Measurements from ENCODE around the gene HIPK3.
"Not testable (repeated sequence)": the region's sequence is repeated elsewhere in the genome, so short reads cannot be mapped to it uniquely, and the experiment has no call there.

The HIPK3 gene

GRCh38 chr11:33258631-33259205, 1.5 kb downstream of the HIPK3 start:
- Histone ChIP-seq H3K36me3 (ENCODE audit: control insufficient read depth, insufficient read depth, low read length) (no peaks in the 10 kb centered on the region), H3K27ac (ENCODE audit: low read depth, low read length, severe bottlenecking) (peak overlapping the region; percentile 96), H3K9me3 (ENCODE audit: control insufficient read depth, low read length) (no peaks in the 10 kb centered on the region), H3K4me1 (ENCODE audit: control insufficient read depth, insufficient read depth, low read length, poor library complexity, severe bottlenecking) (peaks cover 7% of the 10 kb centered on the region), H3K4me3 (ENCODE audit: extremely low read depth, insufficient read depth, low read length, poor library complexity, severe bottlenecking) (peak overlapping the region; percentile 92)
- WGBS, 2 experiments (ENCODE audit: insufficient coverage in 2 of 2), result 0 to 5% methylated on average over 10 to 11 of the region's 14 CpGs

GRCh38 chr11:33259869-33260268, 2.7 kb downstream of the HIPK3 start:
- H3K27ac ChIP-seq (ENCODE audit: low read depth, low read length, severe bottlenecking), result no peak overlapping the region
- H3K36me3 ChIP-seq (ENCODE audit: control insufficient read depth, insufficient read depth, low read length), result no peaks in the 10 kb centered on the region
- no peaks in the 10 kb centered on the region for H3K9me3 ChIP-seq (ENCODE audit: control insufficient read depth, low read length)
- peak overlapping the region; percentile 92 for H3K4me3 ChIP-seq (ENCODE audit: extremely low read depth, insufficient read depth, low read length, poor library complexity, severe bottlenecking)
- 100% methylated on average over 1 to 2 of the region's 2 CpGs for WGBS, 2 experiments (ENCODE audit: insufficient coverage in 2 of 2)
- peaks cover 7% of the 10 kb centered on the region for H3K4me1 ChIP-seq (ENCODE audit: control insufficient read depth, insufficient read depth, low read length, poor library complexity, severe bottlenecking)

DNA sequence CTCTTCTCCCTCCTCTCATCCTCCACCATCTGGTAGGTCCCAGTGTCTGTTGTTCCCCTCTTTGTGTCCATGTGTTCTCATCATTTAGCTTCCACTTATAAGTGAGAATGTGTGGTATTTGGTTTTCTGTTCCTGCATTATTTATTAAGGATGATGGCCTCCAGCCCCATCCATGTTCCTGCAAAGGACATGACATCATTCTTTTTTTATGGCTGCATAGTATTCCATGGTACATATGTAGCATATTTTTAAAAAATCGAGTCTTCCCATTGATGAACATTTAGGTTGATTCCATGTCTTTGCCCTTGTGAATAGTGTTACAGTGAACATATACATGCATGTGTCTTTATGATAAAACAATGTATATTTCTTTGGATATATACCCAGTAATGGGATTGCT, 4.2 kb downstream of the HIPK3 start:
- H3K9me3 ChIP-seq (ENCODE audit: control insufficient read depth, low read length); H3K27ac ChIP-seq (ENCODE audit: low read depth, low read length, severe bottlenecking); H3K4me1 ChIP-seq (ENCODE audit: control insufficient read depth, insufficient read depth, low read length, poor library complexity, severe bottlenecking); H3K4me3 ChIP-seq (ENCODE audit: extremely low read depth, insufficient read depth, low read length, poor library complexity, severe bottlenecking); H3K36me3 ChIP-seq (ENCODE audit: control insufficient read depth, insufficient read depth, low read length): not testable (repeated sequence)
- no CpG with 5 or more reads among the region's 1 CpG for WGBS, 2 experiments (ENCODE audit: insufficient coverage in 2 of 2)

DNA sequence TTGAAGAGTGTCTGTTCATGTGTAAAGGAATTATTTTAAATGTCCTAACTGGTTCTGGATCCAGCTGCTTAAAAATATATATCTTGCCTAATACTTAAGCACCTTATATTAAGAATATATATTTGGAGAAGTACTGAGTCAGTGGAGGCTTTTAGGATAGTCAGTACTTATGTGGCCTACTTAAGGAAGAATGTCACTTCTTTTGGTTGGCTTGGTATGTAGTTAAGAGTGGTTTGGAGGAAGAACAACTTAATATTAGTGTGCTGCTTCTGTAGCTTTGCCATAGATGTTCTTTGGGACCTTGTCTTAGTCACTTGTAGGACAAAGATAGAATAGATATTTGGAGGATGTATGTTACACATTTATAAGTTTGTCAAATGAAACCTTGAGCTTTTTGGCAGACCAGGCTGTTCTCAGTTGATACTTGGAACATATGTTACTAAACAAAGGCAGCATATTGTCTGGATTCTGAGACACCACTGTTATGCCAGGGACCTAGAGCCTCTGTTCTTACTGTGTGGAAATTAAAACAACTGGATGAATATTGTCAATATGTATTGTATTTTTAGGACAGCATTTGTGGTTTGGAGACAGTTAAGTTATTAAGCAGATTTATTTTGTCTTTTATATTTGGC, 4.9 kb downstream of the HIPK3 start:
- peaks cover 7% of the 10 kb centered on the region for H3K4me1 ChIP-seq (ENCODE audit: control insufficient read depth, insufficient read depth, low read length, poor library complexity, severe bottlenecking)
- H3K36me3 ChIP-seq (ENCODE audit: control insufficient read depth, insufficient read depth, low read length), result no peaks in the 10 kb centered on the region
- no peak overlapping the region for H3K4me3 ChIP-seq (ENCODE audit: extremely low read depth, insufficient read depth, low read length, poor library complexity, severe bottlenecking)
- H3K27ac ChIP-seq (ENCODE audit: low read depth, low read length, severe bottlenecking), result no peak overlapping the region
- no peaks in the 10 kb centered on the region for H3K9me3 ChIP-seq (ENCODE audit: control insufficient read depth, low read length)

DNA sequence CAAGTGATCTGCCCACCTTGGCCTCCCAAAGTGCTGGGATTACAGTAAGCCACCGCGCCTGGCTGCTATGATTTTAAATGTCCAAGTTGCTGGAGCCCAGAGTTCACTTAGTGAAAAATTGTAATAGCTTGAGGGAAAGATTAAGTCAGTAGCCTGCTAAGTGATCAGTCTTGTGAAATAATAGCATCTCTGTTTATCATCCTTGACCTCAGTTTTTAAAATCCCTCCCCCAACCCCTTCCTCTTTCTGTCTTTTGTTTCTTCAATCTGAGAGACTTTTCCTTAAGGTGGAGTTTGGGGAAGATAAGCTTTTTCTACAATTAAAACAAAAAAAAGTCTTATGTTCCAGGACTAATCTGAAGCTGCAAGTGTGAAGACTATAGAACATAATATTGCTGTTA, 6.4 kb downstream of the HIPK3 start:
- H3K27ac ChIP-seq (ENCODE audit: low read depth, low read length, severe bottlenecking), result no peak overlapping the region
- no peaks in the 10 kb centered on the region for H3K9me3 ChIP-seq (ENCODE audit: control insufficient read depth, low read length)
- peaks cover 7% of the 10 kb centered on the region for H3K4me1 ChIP-seq (ENCODE audit: control insufficient read depth, insufficient read depth, low read length, poor library complexity, severe bottlenecking)
- H3K4me3 ChIP-seq (ENCODE audit: extremely low read depth, insufficient read depth, low read length, poor library complexity, severe bottlenecking), result no peak overlapping the region
- H3K36me3 ChIP-seq (ENCODE audit: control insufficient read depth, insufficient read depth, low read length), result no peaks in the 10 kb centered on the region
- 94 to 100% methylated on average over 2 of the region's 2 CpGs for WGBS, 2 experiments (ENCODE audit: insufficient coverage in 2 of 2)

- Histone ChIP-seq H3K9me3 (ENCODE audit: control insufficient read depth, low read length) (no peaks in the 10 kb centered on the region), H3K4me3 (ENCODE audit: extremely low read depth, insufficient read depth, low read length, poor library complexity, severe bottlenecking) (no peak overlapping the region), H3K4me1 (ENCODE audit: control insufficient read depth, insufficient read depth, low read length, poor library complexity, severe bottlenecking) (peaks cover 3% of the 10 kb centered on the region), H3K27ac (ENCODE audit: low read depth, low read length, severe bottlenecking) (no peak overlapping the region), H3K36me3 (ENCODE audit: control insufficient read depth, insufficient read depth, low read length) (no peaks in the 10 kb centered on the region)
Measured at GRCh38 chr11:33264926-33265325, 7.7 kb downstream of the HIPK3 start.

DNA sequence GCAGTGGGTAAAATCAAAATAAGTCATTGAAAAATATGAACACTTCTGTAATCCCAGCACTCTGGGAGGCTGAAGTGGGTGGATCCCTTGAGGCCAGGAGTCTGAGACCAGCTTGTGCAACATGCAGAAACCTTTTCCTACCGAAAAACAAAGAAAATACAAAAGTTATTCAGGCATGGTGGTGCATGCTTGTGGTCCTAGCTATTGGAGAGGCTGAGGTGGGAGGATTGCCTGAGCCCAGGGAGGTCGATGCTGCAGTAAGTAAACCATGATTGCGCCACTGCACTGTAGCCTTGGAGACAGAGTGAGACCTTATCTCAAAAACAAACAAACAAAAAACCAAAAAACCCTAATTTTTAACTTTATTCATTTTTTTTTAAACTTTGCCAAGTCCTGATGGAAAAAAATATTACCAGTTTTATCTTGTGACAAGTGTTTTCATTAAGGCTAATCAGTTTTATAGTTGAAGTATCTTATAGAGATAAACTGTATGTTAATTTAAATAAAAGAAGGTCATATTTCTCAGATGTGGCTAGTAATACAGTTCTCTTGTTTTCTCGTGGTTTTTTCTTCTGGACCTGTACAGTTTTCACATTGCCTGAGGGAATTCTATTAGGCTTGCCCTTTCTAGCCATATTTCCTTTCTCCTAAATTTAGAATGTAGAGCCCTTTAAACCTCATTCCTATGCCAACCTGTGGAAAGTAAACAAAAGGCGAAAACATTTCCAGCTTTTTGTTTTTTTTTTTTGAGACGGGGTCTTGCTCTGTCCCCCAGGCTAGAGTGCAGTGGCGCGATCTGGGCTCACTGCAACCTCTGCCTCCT, 9.4 kb downstream of the HIPK3 start:
- WGBS, 2 experiments (ENCODE audit: insufficient coverage in 2 of 2), result 80 to 92% methylated on average over 1 to 5 of the region's 8 CpGs
- Histone ChIP-seq H3K4me1 (ENCODE audit: control insufficient read depth, insufficient read depth, low read length, poor library complexity, severe bottlenecking) (no peaks in the 10 kb centered on the region), H3K27ac (ENCODE audit: low read depth, low read length, severe bottlenecking) (peak overlapping the region; percentile 71), H3K36me3 (ENCODE audit: control insufficient read depth, insufficient read depth, low read length) (no peaks in the 10 kb centered on the region), H3K9me3 (ENCODE audit: control insufficient read depth, low read length) (no peaks in the 10 kb centered on the region), H3K4me3 (ENCODE audit: extremely low read depth, insufficient read depth, low read length, poor library complexity, severe bottlenecking) (no peak overlapping the region)

- Histone ChIP-seq H3K4me1 (ENCODE audit: control insufficient read depth, insufficient read depth, low read length, poor library complexity, severe bottlenecking) (no peaks in the 10 kb centered on the region), H3K36me3 (ENCODE audit: control insufficient read depth, insufficient read depth, low read length) (no peaks in the 10 kb centered on the region), H3K9me3 (ENCODE audit: control insufficient read depth, low read length) (no peaks in the 10 kb centered on the region), H3K4me3 (ENCODE audit: extremely low read depth, insufficient read depth, low read length, poor library complexity, severe bottlenecking) (no peak overlapping the region), H3K27ac (ENCODE audit: low read depth, low read length, severe bottlenecking) (no peak overlapping the region)
- WGBS, 2 experiments (ENCODE audit: insufficient coverage in 2 of 2), result 84 to 88% methylated on average over 3 of the region's 4 CpGs
Measured at GRCh38 chr11:33268945-33269540, 11.9 kb downstream of the HIPK3 start.

DNA sequence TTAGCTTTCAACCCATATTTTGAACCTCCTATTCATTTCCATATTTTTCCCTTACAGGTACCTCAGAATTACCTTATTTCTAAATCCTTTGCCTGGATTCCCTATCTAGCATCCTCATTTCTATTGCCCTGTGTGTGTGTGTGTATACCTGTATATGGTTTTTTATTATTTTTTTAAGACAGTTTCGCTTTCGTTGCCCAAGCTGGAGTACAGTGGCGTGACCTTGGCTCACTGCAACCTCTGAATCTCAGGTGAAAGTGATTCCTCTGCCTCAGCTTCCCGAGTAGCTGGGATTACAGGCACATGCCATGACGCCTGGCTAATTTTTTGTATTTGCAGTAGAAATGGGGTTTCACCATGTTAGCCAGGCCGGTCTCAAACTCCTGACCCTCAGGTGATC, 12.6 kb downstream of the HIPK3 start:
- WGBS, 2 experiments (ENCODE audit: insufficient coverage in 2 of 2), result 89 to 100% methylated on average over 5 to 6 of the region's 6 CpGs
- Histone ChIP-seq H3K9me3 (ENCODE audit: control insufficient read depth, low read length) (no peaks in the 10 kb centered on the region), H3K27ac (ENCODE audit: low read depth, low read length, severe bottlenecking) (no peak overlapping the region), H3K4me3 (ENCODE audit: extremely low read depth, insufficient read depth, low read length, poor library complexity, severe bottlenecking) (no peak overlapping the region), H3K36me3 (ENCODE audit: control insufficient read depth, insufficient read depth, low read length) (no peaks in the 10 kb centered on the region), H3K4me1 (ENCODE audit: control insufficient read depth, insufficient read depth, low read length, poor library complexity, severe bottlenecking) (no peaks in the 10 kb centered on the region)

- no peaks in the 10 kb centered on the region for H3K9me3 ChIP-seq (ENCODE audit: control insufficient read depth, low read length)
- H3K4me3 ChIP-seq (ENCODE audit: extremely low read depth, insufficient read depth, low read length, poor library complexity, severe bottlenecking), result no peak overlapping the region
- H3K4me1 ChIP-seq (ENCODE audit: control insufficient read depth, insufficient read depth, low read length, poor library complexity, severe bottlenecking), result no peaks in the 10 kb centered on the region
- 100% methylated on average over 2 of the region's 3 CpGs; no CpG with 5 or more reads in 1 of the 2 experiments for WGBS, 2 experiments (ENCODE audit: insufficient coverage in 2 of 2)
- H3K27ac ChIP-seq (ENCODE audit: low read depth, low read length, severe bottlenecking), result no peak overlapping the region
- H3K36me3 ChIP-seq (ENCODE audit: control insufficient read depth, insufficient read depth, low read length), result no peaks in the 10 kb centered on the region
Measured at GRCh38 chr11:33271059-33271458, 13.9 kb downstream of the HIPK3 start.
